HG03097 (cell line): ENCODE results near the gene KLHL29.

Experiments
- ATAC-seq: cut with Tn5 transposase; IDR thresholded peaks from one replicate; pipeline ENCODE4 v1.9.1; 2021; ENCODE audit not compliant: unreplicated experiment, low FRiP score

KLHL29 gene

DNA sequence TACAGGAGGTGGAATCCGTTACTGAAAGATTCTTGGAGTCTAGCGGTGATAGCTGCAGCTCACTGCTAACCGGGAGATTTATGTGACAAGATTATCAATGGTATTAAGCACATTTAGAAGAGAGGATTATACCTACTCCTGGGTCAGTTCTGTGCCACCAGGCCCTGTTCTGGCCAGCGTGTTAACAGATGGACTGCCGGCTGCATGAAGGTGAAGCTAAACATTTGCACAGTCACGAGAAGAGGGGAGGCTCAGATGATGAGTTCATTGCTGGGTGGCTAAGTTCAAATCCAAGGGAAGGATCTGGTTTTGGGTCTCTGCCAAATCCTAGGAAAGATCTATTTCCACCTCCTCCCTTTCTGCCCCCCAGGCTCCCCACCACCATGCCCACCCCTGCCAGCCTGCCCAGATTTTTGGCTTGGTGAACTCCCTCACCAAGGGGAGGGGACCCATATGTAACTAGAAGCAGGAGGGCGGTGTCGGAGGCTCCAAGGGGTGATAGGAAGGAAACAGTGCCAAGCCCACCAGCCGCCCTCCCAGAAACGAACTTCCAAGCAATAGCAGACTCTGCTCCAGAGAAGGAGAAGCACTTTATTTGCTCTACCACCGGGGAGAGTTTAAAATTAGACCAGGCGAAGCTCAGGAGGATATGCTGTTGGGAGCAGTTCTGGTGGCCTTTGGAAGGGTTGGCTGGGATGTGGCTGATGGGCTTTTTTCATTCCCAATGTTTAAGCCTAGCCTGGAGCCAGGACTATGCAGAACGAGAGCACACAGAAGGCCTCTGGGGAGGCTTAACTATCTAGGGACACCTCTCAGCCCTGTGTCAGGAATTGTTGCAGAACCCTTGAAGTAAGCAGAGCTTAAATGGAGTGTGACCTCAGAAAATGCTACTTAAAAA lies 200.5 kb downstream of the KLHL29 start:
- ATAC-seq: no peak

DNA sequence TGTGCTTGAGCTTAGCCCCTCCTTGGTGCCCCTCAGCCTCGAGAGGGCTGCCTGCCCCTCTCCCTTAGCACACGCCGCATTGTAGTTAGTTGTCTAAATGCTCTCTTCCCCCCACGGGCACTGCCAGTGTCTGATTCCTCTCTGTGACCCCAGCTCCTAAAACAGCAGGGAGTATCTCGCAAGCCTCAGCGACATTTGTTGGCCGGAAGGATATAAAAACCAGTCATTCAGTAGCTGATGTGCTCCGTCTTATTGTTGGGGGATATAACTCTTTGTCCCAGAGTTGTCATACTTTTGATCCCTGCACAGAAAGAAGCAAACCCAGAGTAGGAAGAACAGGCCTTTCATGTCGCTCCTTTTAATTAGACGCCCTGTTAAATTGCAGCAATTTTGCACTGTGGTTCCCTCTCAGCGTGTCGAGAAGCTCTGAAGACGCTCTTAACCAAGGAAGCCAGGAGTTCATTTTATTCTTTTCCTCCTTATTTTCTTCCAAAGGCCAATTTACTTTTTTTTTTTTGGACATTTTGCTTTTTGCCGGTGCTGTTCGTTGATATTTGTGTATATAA lies 201.8 kb downstream of the KLHL29 start:
- no peak for ATAC-seq

DNA sequence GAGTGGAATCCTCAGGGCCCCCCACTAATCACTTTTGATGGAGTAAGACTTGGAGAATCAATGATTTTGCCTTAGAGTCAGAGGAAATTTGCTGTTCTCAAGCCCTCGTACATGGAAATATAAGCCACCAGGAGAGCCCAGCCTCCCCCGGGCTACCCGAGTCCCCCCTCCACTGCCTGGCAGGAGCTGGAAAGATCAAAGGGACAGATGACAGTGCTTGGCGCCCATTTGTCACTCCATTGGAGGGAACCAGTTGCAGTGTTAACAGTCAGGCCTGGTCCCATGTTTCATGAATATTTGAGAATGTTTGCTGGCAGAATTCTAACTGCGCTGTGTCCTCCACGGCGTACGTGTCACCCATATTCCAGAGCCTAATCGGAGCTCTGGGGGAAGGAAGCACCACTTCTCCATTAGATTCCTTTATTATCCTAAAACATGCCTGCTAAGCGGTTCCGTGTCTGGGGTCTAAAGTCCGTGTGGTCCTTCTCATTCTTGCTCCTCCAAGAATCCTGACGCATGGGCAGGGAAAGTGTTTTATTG lies 202.4 kb downstream of the KLHL29 start:
- no peak for ATAC-seq

GRCh38 chr2:23588106-23588505 lies 203.1 kb downstream of the KLHL29 start:
- ATAC-seq: no peak

DNA sequence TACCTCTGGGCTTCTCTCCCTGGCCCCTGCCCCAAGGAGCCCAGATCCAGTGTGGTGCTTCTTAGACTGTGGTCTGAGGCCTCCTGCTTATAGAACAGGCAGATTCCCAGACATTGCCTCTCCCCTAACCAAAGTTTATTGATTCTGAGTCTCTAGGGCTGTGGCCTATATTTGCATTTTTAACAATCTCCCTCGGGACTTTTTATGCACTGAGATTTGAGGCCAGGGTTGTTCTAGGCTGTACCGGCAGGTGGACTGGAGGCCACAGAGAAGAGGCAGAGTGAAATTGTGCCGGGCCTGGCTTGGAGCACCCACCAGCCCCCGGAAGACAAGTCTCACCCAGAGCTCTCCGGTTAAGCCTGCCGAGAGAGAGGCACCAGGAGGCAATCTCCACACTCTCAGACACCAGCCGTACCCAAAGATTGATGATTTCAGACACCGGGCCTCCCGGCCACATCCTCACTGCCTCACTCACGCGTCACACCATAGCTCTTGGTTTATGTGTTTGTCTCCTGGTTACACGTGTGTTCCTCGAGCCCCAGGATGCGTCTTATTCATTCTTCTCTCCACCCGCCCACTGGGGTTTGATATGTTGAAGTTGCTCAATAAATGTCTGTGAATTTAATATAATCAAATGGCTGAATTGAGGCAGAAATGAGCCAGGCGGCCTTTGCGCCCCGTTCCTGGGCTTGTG lies 203.7 kb downstream of the KLHL29 start:
- ATAC-seq: no peak

DNA sequence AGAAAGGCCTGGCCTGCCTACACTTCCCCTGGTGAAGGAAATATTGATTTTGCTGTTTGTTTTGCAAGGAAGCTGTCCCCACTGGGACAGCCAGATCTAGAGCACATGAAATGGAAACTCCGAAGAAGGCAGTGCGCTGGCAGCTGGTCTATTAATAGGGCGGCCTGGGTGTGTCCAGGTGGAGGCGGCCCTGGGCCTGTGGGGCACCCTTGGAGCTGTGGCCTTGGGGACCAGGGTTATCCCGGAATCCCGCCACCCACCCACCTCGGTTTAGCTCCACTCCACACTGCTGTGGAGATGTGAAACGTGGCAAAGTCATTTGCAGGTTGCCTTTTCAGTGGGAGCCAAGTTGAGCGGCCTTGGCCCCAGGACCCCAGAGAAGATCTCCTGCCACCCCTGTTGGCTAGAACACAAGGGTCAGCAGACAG lies 204.3 kb downstream of the KLHL29 start:
- no peak for ATAC-seq

DNA sequence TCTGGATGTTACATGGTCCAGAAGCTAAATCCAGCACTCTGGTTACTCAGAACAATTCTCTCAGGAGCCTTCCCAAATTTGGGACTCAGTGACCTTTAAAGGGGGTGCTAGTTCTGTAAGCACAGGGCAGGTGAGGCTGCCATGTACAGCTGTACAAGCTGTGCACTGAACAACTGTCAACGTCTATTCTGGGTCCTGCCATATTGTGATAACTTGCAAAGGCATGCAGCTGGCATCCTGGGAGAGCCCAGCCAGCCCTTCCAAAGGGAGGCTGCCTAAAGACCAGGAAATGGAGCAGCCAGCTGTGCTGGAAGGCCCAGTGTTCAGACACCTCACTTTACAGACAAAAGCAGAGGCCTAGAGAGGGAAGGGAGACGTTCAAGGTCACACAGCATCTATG lies 204.8 kb downstream of the KLHL29 start:
- no peak for ATAC-seq

DNA sequence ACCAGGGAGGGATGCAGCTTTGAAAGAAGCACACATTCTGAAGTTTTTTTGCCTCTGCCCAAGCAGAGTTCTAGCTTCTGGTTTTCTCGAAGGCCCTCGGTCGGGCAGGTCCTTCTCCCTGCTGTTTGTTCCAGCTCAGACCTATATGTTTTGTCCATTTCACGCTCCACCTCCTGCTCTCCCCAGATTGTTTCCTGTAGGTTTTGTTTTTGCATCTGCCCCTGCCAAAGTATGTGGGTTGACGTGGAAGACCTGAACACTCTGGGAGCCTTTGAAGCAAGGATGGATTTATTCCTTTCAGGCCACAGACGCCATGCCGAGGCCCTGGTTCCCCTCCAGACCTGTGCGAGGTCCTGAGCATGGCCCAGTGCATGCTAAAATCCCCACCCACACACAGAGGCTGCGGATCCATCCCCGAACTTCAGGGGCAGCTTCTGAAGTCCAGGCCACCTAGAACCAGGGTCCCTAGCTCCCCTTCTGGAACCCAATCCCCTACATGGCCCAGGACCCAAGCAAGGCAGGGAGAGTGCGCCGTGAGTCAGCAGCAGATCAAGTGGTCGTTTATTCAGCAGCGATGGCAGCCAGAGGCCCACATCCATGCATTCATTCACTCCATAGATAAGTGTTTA lies 205.4 kb downstream of the KLHL29 start:
- no peak for ATAC-seq

DNA sequence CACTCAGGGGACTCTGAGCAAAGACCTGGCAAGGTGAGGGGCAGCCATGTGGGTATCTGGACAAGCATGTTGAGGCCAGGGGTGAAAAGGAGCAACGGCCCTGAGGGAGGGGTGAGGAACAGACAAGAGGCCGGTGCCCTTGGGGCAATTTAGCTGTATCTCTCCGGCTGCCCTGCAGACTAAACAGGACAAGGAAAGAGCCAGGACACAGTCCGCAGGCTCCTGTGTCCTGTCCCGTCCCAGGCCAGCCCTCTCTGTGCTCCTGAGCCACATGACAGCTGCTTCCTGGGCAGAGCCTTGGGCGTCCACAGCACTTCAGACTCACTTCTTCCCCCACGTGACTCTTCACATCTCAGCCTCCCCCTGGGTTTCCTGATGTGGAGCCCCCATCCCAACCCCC lies 206.1 kb downstream of the KLHL29 start:
- ATAC-seq: no peak

DNA sequence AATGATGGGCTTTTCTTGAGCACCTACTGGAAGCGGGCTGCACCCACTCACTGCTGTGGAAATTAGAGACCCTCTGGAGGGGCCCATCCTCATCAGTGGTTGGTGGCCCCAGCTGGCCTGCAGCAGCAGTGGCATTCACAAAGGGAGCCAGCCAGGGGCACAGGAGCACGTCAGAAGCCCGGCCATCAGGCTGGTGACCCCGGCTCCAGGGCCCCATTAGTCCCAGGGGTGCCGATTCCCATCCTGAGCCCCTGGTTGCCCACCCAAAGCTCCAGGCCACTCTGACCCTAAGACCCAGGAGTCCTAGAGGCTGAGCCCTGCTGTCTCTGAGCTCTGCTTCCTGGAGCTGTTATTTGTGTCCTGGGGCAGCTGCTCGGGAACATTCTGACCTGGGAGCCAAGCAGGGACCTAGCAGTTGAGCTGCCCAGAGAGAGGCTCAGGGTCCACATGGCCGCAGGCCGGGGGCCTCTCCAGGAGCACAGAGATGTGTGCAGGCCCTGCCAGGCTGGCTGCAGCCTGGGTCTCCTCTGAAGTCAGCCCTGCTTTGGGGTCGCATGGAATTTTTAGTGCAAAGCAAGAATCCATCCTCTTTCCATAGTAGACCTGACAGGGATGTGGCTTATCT lies 207.2 kb downstream of the KLHL29 start:
- no peak for ATAC-seq

DNA sequence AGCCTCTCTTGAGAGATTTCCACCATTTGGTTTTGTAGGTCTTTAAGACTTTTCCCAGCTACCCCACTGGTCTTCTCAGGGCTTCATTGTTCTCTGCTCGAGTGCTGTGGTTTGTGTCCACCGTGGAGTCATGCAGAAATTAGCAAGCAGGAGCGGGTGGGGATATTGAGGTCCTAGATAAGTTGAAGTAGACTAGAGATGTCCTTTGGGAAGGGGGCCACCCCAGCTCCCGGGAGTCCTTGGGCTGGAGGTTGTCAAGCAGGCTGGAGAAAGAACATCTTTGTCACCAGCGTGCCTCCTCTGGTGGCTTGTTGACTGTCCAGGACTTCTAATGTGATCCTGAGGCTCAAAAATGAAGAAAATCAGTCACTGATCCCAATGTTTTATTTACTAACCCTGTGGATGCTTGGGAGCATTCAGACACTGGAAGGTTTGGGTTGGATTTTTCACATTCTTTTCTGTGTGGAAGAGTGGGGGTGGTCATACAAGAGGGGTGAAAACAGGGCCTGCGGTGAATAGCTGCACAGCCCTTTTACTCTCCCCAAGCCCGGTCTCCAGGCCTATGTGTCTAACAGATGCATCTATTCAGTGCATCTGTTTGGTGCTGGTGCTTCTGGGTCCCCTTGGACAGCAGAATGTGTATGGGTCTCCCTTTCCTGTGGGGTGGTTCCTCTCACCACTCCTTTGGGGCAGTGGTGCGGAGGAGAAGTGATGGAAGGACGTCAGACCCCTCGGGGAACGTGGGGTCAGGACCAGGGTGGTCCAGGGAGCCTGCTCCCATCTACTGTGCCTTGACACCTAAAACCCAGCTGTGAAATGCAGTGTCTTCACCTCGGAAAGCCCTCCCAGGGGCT lies 208.1 kb downstream of the KLHL29 start:
- ATAC-seq: no peak

DNA sequence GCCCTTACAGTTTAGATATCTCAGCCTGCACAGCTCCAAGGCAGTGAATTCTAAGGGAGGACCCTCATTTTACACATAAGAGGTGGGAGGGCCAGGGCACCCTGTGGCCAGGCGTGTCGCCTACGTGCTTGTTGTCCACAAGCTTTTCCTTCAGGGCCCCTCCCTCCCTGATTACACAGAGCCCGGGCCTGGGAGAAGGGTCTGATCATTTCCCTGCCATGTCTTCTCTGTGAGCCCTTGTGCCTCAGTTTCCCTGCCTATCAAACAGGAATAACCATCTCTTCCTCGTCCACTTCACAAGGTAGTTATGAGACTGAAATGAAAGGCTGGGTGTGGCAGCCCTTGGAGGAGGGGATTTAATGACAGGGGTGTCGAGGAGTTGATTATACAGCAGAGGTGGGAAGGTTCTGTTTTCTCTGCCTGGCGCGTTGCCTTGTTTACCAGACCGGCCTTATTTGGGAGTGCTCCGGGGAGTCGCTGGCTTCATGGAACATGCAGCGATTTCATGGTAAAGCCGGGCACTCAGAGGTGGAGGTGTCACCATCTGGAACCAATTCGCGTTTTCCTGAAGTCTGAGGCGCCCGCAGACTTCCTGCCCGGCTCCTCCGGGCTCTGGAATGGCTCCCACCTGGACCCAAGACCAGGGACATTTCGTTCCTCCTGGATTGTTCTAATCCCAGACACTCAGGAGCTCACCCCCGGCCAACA lies 208.9 kb downstream of the KLHL29 start:
- ATAC-seq: no peak

DNA sequence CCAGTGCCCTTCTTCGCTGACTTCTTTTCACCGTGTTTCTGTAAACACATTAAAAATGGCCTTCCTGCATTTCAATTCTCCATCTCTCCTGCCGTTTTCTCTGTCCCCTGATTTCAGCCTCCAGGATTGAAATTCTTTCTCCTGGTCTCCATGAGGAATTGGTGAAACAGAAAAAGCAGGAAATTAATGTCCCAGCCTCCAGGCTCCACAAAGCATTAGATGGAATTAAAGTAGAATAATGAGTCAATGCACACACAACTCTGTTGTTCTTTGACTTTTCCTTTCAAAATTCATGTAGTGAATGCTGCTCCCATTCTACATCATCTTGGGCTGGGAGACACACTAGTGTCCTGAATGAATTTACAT lies 209.5 kb downstream of the KLHL29 start:
- no peak for ATAC-seq

DNA sequence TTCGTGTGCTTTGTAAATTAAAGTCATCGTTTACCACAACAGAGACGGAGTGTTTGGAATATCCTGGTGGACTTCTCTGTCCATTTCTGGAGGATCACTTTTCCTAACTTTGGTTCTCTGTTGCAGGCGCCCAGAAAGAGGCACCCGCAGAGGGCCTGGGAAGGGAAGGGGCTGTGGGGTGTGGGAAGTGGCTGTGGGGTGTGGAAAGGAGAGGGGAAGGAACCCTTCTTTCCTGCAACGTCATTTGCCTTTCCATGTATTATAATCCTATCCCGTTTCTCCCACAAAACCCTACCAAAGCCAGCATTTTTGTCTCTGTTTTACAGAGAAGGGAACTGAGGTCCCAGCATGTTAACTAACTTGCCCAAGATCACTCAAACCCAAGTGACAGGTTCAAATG lies 210.0 kb downstream of the KLHL29 start:
- no peak for ATAC-seq

DNA sequence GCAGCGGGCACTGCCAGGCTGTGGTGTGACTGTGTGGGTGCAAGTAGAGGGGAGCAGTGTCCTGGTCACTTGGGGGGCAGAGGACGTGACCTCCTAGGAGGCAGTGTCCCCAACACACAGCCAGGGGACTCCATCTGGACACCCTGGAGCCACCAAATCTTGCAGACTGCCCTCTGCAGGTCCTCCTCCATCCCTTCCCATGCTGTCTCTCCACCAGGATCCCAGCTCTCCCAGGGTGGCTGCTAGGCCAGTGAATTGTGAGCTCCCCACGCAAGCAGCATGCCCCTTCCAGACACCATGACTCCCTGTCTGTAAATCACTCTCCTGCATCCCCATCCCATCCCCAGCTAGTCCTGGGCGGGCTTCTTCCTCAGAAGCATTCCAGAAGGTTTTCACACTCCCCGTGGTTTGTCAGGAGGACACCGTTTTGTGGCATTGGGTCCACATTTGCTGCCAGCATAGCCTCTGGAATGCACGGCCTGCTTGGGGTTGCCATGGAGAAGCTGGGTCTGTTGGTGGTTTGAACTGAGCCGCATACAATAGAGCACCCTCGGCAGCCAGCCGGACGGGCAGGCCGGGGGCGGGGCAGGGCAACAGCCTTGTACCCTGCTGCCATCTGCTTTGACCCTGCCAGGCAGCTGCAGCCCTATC lies 210.7 kb downstream of the KLHL29 start:
- no peak for ATAC-seq

GRCh38 chr2:23596316-23596885 lies 211.4 kb downstream of the KLHL29 start:
- ATAC-seq: no peak

DNA sequence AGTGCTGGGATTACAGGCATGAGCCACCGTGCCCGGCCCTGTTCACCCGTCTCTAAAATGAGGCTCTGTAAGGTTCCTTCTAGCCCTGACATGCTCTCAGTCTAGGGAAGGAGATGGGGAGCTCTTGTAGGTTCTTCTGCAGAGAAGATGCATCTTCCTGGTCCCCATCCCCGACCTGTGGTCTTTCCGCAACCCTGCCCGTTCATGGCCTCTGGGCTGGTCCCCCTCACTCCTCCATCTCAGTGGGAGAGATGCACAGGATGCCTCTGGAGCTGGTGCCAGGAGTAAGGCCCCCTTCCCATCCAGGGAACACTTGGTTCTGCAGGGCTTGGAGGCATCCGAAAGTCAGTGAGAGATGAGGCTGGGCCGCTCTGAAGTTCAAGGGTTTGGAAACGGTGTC lies 212.7 kb downstream of the KLHL29 start:
- no peak for ATAC-seq

- no peak for ATAC-seq
Measured at GRCh38 chr2:23599006-23599405, 214.0 kb downstream of the KLHL29 start.
